Mucosa of gallbladder (tissue), 1 donor: ENCODE measurements around the gene SOX15. TPM values are rescaled to one million over a fixed set of nuclear protein-coding genes. Genes with fewer than 3 reads are reported as not detected.
"Not testable (repeated sequence)": the region's sequence is repeated elsewhere in the genome, so short reads cannot be mapped to it uniquely, and the experiment has no call there.

Source experiments
- DNase-seq: peaks from one replicate; pipeline ENCODE4 v3.0.0-alpha.2; 2020; ENCODE audit warnings: low spot score
- total RNA-seq: library from RNA; stranded (reverse); gene quantifications from one replicate; pipeline ENCODE4 v1.2.1, GENCODE V29; 2021
- donor health status: DM: no; HTN: no; CAD: no.

Gene SOX15
- total RNA-seq, result 3.1 TPM

DNA sequence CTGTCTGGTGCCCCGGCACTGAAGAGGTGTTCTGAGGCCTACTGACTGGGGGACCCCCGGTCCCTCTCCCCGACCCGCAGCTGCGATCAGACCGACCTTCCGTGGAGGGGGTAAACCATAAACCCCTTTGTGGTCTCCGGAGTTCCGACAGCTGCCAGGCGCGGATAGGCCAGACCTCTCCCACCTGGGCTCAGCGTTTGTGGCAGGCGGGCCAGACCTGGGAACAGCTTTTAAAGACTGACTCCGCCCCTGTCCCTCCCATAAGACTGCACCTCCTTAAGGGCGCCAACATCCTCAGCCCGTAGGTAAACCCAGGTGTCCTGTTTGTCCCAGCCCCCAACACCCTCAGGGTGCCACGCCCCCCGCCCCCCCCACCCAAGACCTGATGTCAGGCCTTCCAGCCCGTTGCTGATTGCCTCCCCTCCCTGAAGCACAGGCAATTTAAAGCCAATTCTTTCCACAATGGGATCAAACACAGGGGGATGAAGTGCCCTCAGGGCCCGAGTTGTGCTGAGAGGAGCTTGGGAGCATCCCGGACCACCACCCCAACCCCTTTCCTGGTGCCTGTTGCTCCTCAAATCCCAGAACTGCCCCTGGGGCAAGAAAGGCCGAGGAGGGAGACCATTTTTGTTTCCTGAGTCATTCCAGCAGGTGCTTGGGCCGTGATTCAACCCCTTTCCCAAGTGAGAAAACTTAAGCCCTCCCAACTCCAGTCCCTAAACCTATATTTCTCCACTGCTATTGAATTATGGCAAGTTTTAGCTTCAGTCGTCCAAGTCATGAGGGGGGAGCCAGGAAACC, at the start of gene SOX15:
SOX15 (minus strand) TSS at position 204 of the 801 bp plus-strand sequence. CDS start 418 bp downstream, outside the sequence.
- no peak for DNase-seq

DNA sequence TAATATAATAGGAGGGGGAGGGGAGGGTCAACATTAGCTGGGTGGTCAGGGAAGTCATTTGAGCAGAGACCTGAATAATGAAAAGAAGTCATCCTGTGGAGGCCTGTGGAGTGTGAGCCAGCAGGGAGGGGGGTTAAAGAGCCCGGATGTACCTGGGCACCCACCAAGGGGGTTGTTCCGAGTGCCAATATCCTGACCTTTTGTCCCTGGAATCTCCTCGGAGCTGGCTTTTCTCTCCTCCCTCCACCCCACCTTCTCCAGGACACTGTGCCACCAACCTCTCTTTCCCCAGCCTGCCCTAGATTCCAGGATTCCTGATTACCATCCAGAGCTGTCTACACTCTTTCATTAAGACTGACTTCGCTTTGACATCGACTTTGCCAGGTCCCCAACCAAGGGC, 46.3 kb upstream of the SOX15 start:
- no peak for DNase-seq

DNA sequence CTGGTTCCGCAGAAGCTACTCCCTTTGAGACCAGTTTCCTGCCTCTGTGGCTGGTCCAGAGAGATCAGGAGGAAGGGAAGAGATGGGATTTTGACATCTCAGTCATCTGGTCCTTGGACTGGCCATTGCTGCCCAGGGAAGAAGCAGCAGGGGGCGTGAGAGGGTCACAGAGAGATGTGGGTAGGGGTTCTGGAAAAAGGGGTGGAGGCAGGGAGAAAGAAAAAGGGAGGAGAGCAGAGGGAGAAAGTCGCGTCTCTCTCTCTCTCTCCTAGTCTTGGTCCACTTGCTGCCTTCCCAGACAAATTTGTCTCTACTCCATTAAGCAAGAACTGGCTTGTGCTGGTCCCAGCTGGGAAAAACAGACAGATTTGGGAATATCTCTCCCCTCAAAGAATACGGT, 44.5 kb upstream of the SOX15 start:
- no peak for DNase-seq

DNA sequence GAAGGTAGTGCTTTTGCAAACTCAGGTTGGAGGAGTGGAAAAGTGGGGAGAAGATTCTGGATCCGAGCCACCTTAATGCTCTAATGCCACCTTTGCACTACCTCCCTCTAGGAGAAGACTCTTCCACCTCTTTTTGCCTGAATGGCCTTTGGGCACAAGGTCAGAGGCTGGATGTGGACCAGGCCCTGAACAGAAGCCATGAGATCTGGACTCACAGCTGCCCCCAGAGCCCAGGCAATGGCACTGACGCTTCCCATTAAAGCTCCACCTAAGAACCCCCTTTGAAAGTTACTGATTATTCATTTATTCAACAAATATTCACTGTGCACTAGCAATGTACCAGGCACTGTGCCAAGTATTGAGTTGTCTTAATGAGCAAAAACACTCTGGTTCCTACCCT, 43.2 kb upstream of the SOX15 start:
- DNase-seq, result no peak

DNA sequence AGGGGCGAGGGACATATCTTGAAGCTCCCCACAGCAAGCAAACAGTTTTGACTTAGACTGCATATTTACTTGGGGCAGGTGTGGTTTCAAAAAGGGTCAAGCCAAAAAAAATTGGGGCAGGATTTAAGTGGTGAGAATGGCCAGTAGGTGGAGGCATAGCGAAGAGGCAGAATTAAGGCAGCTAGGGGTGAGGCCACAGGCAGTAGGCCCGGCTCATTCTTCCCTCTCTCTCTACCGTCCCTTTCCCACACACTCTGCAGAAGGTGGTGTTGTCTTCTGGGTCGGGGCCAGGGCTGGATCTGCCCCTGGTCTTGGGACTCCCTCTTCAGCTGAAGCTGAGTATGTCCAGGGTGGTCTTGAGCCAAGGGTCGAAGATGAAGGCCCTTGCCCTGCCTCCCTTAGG, 42.6 kb upstream of the SOX15 start:
- DNase-seq, result no peak

DNA sequence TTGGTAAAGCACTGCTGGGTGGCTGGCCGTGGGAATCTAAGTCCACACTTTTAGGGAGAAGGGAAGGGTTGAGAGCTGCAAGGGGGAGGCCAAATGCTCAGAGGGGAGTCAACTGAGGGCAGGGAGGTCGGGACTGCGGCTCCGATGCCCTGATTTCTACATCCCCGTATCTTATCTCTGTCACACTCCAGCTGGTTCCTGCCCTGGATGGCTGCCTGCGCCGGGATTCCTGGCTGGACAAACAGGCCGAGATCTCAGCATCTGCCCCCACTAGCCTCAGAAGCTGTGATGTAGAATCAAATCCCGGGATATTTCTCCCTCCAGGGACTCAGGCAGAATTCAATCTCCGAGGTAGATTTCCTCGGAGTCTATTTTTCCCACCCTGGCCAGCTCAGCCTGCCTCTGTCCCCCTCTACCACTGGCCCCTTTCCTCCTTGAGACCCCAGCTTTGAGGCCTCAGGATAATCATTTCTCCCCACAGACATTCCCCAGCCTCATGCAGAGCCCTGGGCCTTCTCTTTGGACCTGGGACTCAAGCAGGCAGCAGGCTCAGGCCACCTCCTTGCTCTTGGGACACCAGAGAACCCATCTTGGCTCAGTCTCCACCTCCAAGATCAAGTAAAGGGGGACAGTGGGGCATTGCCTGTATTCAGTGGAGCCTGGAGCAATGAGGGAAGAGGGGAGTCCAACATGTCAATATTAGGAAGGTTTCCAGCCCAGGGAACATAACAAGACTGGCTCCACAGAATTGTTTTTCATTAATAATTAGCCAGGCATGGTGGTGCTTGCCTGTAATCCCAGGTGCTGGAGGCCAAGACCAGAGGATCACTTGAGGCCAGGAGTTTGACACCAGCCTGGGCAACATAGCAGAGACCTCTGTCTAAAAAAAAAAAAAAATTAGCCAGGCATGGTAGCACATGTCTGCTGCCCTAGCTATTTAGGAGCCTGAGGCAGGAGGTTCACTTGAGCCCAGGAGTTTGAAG, 41.8 kb upstream of the SOX15 start:
- DNase-seq, result no peak

DNA sequence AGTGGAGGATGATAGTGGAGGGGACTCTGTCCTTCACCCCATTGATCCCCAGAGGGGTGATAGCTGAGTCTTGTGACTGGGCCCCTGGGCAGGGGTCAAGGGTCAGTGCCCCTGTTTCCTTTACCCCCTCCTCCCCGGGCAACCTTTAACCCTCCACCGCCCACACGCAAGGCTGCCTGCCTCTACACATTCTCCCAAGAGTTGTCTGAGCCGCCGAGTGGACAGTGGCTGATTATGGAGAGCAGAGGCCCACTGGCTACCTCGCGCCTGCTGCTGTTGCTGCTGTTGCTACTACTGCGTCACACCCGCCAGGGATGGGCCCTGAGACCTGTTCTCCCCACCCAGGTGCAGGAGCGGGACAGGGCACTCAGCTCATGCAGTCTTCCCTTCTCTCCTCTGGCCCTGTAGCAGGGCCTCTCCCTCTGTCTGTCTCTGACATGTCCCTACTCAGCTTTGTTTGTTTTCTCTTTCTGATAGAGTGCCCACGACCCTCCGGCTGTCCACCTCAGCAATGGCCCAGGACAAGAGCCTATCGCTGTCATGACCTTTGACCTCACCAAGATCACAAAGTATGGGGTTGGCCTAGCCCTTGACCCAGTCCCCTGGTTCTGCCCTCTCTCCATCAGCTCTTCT, 40.2 kb upstream of the SOX15 start, which contains the start of gene SHBG:
SHBG (plus strand) TSS at position 197 of the 633 bp plus-strand sequence; CDS start at position 235, 38 bp downstream.
- DNase-seq, result no peak

DNA sequence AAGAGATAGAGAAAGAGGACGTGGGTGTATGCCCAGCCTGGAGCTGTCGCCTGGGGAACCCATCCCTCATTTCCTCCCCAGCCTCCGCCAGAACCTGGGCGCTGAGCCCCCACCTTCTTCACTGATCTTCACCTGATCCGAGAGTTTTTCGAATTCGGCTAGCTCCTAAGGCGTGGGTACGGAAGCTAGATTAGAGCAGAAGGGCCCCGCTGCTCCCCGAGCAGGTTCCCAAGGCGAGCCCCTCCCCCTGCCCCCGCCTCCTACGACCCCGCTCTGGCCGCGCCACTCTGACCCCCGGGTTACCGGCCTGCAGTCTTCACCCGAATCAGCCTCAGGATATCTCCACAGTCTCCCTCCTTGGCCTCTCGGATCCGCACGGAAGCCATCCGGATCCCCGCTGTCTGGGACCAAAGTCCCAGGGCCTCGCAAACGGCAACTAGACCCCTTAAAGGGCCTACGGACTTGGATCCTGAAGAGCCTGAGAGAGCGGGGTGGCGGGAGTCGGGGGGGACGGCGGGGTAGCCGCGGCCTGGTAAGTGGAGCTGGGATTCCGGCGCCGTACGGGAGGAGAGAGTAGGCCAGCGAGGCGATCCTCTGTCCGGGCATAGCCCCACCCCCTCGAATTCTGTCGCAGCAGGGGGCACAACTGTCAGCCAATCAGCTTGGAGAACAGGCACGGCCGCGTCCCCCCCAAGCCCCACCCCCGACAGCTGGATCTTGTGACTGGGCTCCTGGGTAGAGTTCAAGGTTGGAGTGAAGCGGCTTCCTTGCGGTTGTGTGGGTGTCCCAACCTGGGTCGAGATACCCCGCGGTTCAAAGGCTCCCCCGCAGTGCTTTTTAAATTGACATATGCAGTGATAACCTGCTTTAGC, 37.6 kb upstream of the SOX15 start, which contains the start of gene SAT2:
SAT2 (minus strand) TSS at position 572 of the 872 bp plus-strand sequence; CDS start at position 386, 186 bp downstream.
- DNase-seq, result peak; percentile 95

DNA sequence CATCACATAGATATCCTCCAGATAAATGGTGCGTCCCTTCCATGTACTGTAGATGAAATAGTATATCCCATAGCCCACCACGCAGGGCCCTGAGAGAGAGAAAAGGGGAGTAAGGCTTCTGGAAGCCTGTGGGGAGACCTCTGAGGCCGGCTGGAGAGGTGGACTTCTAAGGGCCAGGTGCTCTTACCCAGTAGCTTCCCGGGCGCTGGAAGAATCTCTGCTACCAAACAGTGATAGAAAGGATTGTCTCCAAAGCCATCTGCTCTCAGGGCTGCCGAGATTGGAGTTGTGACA, 37.0 kb upstream of the SOX15 start:
- no peak for DNase-seq

DNA sequence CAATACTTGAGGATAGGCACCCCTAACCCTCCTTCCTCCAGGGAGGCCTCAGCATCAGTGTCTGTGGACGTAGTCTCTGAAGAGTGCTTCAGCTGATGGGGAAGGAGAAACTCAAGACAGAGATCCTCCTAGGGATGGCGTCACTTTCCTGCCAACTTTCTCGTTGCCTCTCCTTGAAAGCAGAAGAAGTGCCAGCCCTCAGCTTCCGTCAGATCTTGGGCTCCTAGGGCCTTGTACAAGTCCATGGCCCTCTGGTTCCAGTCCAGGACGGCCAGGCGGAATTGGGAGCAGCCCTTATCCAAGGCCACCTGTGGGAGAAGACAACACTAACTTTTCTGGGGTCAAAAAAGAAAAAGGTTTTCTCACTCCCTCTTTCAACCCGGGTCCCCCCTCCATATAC, 36.4 kb upstream of the SOX15 start:
- DNase-seq, result no peak

DNA sequence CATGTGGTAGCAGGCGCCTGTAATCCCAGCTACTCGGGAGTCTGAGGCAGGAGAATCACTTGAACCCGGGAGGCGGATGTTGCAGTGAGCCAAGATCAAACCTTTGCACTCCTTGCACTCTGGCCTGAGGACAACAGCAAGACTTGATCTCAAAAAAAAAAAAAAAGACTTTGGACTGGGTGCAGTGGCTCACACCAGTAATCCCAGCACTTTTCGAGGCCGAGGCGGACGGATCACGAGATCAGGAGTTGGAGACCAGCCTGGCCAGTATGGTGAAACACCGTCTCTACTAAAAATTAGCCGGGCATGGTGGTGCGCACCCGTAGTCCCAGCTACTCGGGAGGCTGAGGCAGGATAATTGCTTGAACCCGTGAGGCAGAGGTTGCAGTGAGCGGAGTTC, 35.9 kb upstream of the SOX15 start:
- not testable (repeated sequence) for DNase-seq

DNA sequence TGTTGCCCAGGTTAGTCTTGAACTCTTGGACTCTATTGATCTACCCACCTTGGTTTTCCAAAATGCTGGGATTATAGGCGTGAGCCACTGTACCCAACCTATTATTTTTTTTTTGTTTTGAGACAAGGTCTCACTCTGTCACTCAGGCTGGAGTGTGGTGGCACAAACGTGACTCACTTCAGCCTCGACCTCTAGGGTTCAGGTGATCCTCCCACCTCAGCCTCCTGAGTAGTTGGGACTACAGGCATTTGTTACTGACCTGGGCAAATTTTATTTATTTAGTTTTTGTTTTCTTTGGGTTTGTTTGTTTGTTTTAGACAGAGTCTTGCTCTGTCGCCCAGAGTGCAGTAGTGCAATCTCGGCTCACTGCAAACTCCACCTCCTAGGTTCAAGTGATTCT, 33.8 kb upstream of the SOX15 start:
- no peak for DNase-seq

DNA sequence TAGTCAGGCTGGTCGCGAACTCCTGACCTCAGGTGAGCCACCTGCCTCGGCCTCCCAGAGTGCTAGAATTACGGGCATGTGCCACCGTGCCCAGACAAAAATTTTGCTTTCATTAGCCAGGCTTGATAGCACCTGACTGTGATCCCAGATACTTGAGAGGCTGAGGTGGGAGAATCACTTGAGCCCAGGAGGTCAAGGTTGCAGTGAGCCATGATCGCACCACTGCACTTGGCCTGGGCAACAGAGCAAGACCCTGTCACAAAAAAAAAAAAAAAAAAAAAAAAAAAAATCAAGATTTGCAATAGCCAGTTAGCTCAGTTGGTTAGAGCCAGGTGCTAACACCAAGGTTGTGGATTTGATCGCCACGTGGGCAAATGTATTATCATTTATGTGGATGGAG, 30.9 kb upstream of the SOX15 start:
- no peak for DNase-seq

DNA sequence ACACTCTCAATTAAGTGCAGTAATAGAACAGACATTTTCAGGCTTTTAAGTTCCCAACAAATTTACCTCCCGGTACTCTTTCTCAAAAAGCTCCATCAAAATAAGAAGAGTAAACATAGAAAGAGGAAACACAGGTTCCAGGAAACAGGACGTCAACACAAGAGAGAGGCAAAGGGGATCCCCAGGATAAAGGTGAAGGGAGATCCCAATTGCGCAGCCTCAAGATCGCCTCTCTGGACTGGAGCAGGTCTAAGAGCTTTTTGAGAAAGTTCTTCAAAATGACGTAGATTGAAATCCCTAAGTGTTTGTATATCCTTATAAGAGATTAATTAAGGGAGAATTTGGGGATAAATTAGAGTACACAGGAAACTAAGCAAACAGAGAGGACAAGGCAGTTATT, 28.7 kb upstream of the SOX15 start:
- no peak for DNase-seq

DNA sequence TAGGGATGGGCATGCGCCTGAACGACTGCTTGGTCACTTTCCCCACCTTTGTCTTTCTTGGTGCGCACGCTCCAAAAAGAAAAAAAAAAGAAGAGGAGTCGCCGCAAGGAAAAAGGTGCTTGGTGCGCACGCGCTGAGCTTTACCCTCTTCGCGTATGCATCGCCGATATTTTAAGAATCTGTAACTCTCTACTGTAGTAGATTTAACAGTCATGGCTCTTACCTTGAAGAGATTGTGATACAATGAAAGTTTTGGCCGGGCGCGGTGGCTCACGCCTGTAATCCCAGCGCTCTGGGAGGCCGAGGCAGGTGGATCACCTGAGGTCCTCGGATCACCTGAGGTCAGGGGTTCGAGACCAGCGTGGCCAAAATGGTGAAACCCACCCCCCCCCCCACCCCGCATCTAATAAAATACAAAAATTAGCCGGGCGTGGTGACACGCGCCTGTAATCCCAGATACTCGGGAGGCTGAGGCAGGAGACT, 25.4 kb upstream of the SOX15 start:
- DNase-seq, result no peak

DNA sequence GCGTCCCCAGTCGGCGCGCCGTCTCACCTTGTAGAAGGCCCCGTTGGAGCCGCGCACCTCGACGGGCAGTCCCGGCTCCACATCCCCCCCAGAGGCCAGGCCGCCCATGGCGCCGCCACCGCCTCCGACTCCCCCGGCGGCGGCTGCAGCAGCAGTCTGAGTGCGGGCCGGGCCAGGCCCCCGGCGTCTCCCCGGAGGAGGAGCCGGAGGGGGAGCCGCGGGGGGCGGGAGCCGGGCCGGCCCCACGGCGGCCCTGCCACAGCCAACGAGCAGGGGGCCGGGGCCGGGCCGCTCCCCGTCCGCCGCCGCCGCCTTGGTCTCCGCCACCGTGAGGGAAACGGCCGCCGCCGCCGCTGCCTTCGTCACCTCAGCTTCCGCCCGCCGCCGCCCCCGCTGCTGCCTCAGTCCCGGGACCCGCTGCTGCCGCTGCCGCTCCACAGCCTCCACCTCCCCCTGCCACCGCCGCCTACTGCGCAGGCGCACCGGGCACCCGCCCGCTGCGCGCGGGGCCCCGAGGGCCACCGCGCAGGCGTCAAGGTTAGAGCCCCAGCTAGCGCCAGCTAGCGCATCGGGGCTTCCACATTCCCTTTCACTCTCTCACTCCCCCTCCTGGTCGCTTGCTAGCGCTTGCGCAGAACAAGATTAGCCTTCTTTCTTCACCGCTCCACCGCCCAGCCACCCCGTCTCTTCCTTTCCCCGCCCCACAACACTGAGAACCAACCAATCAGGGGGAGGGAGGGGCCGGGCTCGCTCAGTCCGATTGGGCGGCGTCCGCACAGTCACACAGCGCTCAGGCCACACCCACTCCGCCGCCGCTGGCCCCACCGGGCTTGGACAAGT, 24.8 kb upstream of the SOX15 start, which contains the start of gene FXR2:
FXR2 (minus strand) TSS at position 473 of the 840 bp plus-strand sequence; CDS start at position 108, 365 bp downstream.
- peak; percentile 100 for DNase-seq

DNA sequence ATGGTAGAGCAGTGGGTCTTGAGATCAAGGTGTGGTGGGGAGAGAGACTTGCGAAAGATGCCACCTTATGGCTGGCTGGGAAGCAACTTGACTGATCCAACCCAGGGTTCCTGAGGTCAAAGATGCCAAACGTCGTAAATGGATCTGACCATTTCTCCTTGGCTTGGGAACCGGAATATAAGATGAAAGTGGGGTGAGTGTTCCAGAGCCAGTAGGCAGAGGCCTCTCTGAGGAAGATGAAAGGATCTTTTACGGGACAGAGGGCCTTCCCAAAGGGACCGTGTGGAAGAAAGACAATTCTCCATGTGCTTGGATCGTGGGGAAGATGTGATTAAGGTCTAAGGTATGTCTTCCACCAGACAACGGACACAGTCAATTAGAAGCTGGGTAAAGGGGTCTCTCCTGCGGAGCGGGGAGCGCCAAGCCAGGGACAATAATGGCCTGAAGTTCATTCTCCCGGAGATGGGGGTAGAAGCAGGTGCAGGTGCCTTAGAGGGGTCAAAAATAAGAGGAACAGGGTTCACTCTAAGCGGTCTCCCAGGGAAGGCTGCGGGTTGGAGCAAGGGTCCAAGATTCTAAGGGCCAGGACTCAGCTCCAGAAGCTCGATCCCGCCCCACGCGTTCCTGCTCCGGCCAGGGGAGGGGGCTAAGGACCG, 24.0 kb upstream of the SOX15 start:
- DNase-seq, result no peak

DNA sequence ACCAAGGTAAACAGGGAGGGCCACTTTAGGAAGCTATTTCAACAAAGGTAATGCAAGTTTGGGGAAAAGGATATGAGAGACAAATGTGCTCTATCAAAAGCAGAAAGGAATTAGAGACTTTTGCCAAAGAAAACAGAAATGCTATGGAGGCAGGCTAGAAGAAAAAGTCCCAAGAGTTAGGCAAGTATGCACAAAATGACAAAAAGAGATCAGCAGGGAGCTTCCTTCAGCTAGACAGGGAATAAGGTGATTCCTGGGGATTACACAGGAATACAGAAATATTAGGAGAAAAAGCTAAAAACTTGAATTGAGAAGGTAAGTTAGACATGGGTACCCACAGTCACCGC, 22.4 kb upstream of the SOX15 start:
- DNase-seq, result no peak

DNA sequence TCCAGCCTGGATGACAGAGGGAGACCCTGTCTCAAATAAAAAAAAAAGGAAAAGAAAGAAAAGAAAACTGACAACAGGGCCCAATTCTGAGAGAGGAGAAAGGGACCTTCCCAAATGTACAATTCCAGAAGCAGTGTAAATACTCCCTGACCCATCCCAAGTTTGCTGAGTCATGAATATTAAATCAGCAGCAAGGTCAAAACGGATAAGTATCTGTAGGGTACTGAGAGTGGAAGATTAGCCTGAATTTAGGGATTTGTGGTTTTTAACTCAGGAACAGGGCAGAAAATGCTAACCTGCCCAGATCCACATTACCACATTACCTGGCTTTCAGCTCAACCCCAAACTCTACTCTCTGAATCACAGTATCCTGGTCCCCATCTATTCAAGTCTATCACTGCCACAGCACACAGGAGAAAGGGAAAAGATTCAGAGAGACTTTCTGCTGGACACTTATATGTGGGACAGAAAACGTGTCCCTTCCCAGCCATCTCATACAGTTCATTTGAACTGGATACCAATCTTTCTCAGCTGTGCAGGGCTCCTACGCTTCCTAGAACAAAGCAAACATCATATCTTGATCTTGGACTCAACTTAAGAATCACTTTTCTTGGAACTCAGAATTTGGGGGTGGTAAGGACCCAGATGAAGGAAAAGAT, 21.9 kb upstream of the SOX15 start:
- no peak for DNase-seq
